HG02678 (cell line): ENCODE measurements around the gene HDGFL3.

Source experiments
- ATAC-seq: cut with Tn5 transposase; IDR thresholded peaks from one replicate; pipeline ENCODE4 v1.9.1; 2021; ENCODE audit warnings: mild to moderate bottlenecking, moderate library complexity; ENCODE audit not compliant: unreplicated experiment

Gene HDGFL3

DNA sequence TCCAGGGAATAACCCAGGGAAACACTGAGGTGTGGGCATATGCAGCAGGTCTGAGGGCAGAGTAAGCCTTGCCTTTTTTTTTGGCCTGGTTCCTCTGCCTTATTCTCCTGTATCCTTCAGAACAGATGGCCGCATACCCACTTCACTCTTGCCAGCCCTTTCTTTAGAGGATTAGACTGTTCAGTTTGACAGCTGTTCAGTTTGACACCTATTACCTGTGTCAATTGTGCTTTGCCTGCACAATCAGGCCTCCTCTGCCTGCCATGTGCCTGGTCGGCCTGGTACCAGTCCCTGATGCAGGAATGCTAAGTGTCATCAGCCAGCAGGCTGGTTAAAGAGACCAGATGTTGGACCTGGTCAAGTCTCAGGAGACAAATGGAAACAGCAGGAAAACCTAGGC, 77.8 kb downstream of the HDGFL3 start:
- no peak for ATAC-seq

DNA sequence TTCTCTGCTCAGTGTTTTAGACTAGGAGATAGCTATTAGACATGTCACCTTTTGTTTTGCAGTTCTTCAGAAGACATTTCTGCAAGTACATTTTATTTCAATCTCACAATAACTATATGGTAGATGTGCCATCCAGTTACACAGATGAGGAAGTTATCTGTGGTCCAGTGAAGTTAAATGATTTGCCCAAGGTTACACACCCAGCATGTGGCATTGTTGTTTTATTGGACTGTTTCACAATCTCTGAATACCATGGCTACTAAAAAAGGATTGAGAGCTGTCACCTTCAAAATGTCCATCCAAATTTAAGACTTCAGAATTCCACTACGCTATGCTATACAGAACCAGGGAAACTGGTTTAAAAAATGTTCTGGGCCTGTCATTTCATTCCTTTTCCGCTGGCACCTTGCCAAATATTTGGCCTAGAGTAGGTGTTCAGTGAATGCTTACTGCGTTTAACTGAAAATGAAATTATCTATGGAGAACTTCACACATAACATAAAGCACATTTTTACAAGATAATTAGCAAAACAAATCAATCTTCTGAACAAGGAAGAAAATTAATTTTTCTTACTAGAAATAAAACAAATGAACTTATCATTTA, 80.0 kb downstream of the HDGFL3 start:
- ATAC-seq = no peak

DNA sequence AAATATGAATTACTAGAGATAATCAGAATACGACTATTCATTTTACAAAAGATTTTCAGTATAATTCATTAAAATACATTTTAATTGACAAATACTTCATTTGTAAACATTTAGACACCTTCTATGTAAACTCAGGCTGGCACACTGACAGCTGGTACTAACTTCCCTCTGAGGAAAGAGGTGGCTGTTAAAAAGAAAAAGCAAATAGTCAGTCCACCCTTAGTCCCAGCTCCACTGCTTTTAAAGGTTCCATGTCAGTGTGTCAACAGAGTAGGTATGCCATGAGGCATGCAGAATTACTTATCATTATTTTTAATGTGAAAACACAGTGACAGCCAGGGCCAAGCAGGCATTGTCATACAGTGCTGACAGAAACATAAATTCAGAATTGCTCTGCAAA, 84.1 kb downstream of the HDGFL3 start:
- no peak for ATAC-seq

DNA sequence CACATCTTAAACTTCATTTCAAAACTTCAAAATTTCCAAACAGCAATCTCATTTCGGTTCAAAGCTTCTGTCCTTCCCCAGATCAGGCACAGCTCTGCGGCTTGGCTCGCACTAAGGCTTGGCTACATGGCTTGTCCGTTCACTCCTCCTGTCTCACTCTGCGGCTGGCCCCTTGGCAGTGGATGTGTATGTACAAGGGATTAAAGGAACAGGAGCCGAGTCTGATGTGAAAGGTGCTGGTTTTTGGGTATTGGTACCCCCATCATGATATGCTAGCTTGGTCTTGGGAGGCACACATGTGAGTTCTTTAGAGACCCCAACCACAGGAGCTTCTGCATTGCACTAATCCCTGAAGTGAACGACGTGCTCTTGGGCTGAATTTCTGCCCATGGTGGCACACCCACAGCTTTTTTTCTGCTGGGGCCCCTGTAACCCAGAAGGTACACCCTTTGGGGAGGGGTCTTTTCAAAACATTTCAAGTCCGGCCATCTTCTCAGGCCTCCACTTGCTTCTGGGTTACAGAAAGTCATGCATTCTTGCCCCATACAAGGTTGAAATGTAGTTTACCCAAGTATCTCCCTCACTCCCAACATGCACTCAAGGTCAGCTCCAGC, 87.5 kb downstream of the HDGFL3 start:
- no peak for ATAC-seq

DNA sequence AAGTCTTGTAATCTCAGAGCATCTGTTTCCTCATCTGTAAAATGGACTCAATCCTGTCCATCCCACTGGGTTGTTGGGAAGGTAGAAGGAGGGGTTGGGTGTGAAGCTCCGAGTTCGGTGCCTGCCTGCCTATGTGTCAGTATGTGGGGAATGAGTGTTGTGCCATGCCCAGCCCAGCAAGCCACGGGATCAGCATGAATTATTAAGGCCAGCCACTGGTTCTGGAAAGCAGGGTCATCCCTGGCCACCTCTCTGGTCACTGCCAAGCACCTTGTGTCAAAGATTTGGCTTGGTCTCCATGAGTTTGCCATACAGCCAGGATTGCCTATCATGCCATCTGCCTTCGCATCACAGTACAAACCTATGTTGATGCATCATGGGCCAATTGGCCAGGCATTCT, 88.7 kb downstream of the HDGFL3 start:
- ATAC-seq = no peak

DNA sequence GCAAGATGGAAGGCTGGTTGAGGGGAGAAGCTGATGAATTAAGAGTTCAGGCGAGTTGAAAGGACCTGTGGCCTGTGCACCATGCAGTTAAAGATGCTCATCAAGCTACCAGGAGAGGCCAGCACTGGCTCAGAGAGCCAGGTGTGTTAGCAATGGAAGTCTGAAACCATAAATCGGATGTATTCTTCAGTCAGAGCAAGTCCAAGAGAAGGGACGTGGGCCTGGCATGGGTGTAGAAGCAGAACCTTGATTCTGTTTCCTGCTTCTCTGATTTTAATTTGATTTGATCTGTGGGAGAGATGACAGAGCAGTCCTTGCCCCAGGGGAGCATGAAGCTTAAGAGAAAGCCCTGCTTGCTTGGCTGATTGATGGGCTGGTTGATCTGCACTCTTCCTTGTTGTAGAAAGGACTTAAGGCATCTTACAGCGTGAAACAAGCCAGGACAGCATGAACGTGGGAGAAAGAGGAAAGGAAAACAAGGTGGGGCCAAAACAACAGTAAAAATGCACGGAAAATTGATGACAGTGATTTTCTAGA, 89.3 kb downstream of the HDGFL3 start:
- ATAC-seq = no peak

DNA sequence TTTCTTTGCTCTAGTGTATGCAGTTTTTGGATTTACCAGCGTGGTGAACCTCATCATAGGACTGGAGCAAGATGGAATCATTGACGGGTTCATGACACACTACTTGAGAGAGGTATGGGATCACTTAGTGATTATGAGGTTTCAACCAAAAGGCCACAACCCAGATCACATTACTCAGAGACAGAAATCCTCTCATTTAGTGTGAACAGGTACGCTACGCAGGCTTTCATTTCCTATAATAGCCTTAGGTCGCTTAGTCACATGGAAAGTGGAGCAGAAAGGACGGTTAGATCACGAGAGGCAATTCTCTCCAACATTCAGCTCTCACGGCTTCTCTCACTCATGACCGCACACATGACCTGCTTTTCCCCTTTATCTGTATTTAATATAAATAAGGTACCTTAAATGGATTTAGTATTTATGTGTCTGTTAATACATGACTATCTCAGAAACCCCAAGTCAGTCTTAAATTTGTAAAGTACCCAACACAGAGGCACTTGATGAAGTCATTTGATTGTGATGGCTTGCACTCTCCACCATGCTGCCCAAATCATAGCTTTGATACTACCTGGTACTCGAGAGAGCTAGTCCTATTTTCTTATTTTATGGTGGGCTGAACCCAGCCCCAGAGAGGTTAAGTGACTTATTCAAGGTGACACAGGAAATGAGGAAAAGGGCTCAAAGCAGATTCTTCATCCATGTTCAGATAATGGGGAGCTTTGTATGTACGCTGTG, 91.6 kb downstream of the HDGFL3 start:
- no peak for ATAC-seq

DNA sequence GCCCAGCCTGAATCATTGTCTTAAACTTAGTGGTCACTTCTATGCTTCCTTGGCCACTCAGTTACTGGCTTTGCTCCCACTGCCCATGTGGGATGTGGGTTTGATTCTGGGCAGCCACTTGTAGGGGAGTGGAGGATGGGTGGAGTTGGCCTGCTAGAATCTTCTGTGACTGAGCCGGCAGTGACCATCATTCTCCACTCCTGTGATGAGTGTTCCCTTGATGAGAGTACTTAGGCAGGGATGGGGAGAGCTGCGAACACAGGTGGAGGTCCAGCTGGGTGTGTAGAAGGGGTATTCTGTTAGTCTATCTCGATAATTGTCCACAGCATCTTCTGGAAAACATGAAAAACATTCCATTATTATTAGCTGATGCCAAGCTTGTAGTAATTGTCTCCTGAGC, 92.2 kb downstream of the HDGFL3 start:
- ATAC-seq = no peak

DNA sequence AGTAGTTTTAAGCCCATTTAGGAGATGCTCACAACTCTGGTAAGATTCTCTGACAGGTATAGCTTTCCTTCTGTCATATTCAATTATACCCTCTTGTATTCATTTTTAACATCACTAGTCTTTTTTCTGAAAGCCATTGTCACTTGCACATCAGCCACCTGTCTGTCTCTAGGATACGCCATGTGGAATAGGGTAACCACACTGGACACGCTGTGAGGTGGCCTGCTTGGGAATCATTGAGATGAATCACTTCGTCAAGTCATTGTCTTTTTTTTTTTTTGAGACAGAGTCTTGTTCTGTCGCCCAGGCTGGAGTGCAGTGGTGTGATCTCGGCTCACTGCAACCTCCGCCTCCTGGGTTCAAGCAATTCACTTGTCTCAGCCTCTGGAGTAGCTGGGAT, 92.8 kb downstream of the HDGFL3 start:
- no peak for ATAC-seq

DNA sequence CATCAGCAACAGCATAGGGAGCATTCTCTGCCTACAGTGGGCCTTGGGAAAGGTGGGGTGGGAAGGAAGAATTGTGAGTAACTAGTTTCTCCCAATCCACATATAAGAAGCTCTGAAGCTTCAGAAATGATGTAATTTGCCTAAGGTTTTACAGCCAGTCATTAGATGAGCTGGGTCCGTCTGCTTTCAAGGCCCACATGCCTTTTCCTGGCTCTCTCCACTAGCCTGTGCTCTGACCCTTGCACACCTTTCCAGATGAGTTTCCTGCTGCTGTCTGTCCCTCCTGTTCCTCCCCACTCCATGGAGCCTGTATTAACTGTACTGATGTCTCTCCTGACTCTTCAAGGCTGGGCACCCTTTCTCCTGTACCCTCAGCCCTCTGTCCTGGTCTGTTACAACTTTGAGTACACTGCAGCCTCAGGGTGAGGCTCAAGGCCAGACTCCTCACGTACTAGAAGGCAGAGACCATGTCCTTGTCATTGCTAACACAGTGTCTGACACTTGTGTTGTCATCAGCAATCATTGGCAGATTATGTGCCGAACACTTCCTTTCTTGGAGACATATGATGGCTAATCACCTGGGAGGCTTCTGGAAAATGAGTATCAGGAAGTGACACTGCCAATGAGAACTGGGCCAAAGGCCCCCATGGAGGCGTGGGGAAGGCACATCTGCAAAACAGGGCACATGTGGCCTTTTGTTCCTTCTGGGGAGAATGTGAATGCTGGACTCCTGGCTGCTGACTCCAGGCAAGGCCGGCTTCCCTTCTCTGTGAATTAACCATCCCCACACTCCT, 93.5 kb downstream of the HDGFL3 start:
- no peak for ATAC-seq

DNA sequence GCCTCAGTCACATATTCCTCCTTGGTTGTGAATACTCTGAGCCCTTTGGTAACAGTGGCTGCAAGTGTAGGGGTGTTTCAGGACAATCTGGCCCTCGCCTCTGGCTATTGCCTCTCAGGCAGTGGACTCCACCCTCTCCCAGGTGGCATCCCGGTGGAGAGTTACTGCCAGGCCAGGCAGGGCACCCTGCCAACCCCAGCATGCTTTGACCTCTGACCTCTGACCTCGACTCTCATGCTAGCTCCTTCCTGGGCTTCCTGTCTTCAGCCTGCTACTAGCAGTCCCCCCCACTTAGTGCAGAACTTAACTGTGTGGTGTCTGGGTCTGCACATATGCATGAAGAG, 94.7 kb downstream of the HDGFL3 start:
- no peak for ATAC-seq

DNA sequence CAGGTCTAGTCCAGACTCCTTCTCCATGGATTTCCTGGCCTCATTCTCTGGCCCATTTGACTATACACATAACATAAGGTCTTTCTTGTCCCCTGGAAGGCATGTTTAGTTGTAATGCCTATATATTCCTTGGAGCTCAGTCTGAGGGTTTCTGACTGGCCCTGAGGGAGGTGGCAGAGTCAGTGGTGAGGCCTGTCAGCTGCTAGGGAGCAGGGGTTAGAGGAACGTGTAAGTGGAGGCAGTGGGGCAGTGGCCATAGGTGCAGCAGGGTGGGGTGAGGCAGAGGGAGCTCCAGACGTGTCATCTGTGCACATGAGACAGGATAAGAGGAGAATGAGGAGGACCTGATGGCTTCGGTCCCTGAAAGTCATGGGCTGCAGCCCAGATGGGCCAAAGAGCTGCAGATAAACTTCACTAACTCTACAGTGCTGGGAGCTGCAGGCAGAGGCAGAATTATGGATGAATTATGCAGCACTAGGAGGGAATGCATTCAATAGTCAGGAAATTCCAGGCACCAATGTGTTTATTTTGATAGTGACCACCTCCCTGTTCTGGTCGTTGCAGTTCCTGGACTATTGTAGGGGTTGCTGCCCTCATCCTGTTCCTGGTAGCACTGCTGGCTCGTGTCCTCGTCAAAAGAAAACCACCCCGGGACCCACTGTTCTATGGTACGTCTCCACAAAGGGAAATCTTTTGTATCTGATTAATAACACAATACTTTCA, 95.2 kb downstream of the HDGFL3 start:
- no peak for ATAC-seq

DNA sequence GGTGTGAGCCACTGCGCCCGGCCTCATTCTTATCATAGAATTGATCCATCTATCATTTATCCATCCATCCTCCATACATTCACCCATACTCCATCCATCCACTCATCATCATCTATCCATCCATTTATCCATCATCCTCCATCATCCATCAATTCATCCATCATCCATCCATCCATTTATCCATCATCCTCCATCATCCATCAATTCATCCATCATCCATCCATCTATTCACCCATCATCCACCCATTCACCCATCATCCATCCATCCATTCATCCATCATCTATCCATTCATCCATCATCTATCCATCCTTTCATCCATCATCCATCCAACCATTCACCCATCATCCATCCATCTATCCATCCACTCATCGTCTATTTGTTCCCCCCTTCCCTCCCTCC, 96.5 kb downstream of the HDGFL3 start:
- no peak for ATAC-seq

DNA sequence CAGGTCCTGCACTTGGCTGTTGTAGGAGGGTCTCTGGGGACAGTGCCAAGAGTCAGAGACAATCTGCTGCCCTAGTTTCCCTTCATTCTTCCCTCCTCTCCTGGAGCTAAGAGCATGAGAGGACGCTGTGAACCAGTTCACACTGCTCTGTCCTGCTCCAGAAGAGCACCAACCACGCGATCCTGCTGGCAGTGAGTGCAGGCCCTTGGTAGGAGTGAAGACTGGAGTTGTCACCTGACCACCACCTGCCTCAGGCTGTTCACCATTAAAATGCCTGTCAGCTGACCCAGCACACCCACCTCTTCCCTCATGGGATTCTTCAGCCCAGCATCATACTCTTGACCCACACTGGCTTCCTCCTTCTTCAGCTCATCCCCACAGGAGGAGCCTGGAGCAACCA, 97.2 kb downstream of the HDGFL3 start:
- ATAC-seq = no peak

DNA sequence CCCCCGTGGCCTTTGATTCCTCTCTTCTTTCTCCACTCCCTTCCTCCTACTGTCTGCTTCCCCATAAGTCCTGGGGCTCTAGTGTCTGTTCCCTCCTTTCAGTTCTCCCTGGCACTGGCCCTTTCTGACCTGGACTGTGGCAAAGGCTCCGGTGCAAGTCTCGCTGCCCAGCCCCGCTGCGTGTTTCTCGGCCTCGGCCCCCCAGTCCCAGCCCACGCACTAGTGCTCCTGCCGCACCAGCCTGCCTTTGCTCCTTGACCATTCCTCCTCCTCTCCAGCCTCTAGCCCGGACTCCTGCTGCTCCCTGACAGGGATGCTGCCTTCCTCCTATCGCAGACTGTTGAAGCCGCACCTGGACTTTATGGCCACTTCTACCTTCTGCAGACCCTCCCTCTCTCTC, 98.1 kb downstream of the HDGFL3 start:
- ATAC-seq = no peak

DNA sequence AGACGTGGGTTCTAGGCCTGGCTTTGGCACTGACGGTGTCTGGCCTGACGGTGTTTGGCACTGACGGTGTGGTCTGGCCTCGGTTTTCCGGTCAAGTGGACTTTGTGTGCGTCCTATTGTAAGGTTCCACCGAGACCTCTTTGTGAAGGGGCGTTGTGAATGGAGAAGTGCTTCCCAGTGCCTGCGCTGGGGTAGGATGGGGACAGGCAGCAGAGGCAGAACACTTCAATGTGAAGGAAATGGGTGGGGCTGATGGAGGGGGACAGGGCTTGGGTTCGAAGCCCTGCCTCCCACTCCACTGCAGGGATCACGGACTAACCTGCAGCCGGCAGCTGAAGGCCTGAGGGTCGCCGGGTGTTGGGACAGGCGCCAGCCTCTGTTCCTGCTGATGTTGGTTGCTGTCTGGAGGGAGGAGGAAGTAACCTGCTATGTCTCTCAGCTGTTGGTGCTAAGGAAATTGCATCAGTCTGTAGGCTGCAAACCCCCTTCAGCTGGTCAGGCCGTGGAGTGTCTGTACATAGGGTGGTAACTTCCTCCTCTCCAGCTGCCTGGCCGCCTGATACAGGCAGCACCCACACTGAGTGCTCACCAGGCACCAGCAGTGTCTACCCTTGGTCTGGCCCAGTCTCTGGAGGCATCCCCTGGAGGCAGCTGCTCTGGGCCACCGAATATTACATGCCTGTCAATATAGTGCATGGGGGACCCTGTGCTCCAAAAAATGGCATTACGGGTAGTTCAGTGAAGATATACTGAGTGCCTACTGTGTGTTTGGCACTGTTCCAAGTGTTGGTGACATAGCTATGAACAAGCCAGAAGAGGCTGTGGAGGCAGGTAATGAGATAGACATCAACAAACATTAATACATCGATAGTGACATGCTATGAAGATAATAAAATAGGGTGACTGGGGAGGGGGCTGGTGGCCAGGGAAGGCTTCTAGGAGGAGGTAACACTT, 99.1 kb downstream of the HDGFL3 start:
- peak; percentile 63 for ATAC-seq

DNA sequence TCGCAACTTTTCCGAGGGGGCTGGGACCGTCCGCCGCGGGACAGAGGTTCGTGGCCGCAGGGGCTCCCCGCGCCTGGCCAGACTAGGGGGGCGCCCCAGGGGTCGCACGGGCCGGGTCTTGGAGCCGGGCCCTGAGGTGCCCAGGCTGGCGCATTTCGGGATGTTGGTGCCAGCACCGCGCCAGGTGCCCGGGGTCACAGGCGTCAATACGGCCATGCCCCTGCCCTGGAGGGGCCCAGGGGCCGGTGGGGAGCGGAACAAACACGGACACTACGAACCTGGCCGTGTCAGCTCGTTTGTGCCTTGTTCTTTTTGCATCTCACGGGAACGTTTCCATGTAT, 99.8 kb downstream of the HDGFL3 start:
- ATAC-seq = peak; percentile 8

DNA sequence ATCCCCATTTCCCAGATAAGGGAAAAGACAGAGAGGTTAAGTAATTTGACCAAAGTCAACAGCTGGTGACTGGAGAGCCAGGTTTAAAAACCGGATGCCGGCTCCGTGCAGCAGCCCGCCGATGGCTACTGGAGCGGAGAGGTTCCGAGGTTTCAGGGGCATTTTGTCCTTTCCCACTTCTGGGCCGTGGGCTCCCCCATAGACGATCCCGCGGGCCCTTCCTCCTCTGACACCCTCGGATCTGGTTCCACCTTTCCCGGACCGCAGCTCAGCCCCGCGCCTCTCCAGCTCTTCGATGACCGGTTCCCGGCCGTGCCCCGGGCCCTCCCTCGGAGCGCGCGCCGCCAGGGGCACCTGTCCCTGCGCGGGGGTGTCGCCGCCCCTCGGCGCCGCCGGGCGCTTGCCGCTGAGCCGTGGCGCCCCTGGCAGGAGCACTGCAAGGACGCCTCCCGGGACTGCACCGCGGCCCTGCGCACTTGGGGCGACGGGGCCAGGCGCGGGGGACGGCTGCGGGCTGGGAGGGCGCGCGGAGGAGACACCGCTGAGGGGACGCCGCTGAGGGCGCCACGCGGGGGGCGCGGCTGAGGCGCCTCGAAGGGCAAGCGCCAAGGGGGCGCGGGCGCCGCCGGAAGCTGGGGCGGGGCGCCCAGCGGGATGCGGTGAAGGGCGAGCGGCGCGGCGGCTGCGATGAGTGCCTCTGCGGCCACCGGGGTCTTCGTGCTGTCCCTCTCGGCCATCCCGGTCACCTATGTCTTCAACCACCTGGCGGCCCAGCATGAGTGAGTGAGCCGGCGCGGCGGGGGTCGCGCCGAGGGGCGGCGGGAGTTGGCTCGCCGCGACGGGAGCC, 100.4 kb downstream of the HDGFL3 start, which contains the start of gene TM6SF1:
Gene TM6SF1, plus strand, starts transcription at position 652 of the 847 bp plus-strand sequence. Its CDS starts 36 bp downstream, at position 688.
- peak; percentile 49 for ATAC-seq

DNA sequence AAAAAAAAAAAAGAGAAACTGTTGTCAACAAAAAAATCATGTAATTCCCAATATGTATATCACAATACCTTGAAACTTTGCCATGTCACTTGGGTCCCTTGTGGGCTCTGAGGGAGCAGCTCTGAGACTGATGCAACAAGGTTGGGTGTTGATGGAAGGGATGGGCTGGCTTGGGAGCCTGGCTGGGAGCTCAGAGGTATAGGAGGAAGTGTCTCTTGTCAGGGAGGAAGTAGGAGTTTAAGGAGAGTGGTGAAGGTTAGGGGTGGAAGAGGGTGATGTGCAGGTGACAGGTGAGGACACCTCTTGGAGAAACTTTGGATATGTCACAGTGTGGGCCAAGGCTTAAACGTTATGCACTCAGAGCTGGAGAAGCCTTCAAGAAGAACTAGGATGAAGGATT, 102.2 kb downstream of the HDGFL3 start:
- ATAC-seq = no peak
